Fibroblast of villous mesenchyme (primary cell): ENCODE results near the gene OR52L1. TPM values are rescaled to one million over a fixed set of nuclear protein-coding genes. Genes with fewer than 3 reads are reported as not detected.

Experiments used
- DNase-seq: peaks from one replicate; pipeline ENCODE4 v3.0.0-alpha.2; 2010; ENCODE audit warnings: low read depth
- H3K4me3 ChIP-seq: 2 replicates; pipeline ENCODE4 v1.5.1; 2011; ENCODE audit warnings: low read depth, mild to moderate bottlenecking, low read length
- small RNA-seq: library from RNA; depleted of rRNA; stranded (forward); fragments of <200 nt; gene quantifications from one replicate; pipeline ENCODE3, GENCODE V24; 2012
- total RNA-seq: library from RNA; depleted of rRNA; stranded (reverse); fragments of >200 nt; gene quantifications from 2 replicates; pipeline ENCODE4 v1.2.3, GENCODE V29; 2012
- TF ChIP-seq, protein P1 (sequence below): IDR thresholded peaks from 2 replicates; pipeline ENCODE4 v1.5.1; 2012; ENCODE audit warnings: low read depth, mild to moderate bottlenecking, low read length; ENCODE audit not compliant: insufficient read depth

OR52L1 gene
- total RNA-seq, 1 donor, result not detected

DNA sequence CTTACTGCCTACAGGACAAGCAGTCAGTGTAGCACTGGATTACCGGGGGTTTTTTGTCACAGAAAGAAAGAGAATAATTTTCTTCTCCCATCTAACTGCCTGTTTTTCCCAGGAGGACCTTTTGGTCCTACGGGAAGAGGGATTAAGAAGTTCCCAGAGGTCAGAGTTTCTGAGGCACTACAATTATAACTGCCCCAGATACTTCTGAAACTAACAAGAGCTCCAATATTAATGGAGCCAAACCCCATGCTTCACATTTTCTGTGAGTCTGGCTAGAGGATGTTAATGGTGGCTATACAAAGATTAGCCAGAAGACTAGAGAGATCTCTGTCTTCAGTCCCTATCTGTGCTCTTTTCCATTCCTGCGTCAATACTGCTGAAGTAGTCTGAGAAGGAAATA lies 44.8 kb downstream of the OR52L1 start, which contains the start of gene OR56A3:
TSS of gene OR56A3 (plus strand) at position 301 of the 400 bp plus-strand sequence. CDS start 5,096 bp downstream, outside the sequence.
- TF ChIP-seq, protein P1, sequence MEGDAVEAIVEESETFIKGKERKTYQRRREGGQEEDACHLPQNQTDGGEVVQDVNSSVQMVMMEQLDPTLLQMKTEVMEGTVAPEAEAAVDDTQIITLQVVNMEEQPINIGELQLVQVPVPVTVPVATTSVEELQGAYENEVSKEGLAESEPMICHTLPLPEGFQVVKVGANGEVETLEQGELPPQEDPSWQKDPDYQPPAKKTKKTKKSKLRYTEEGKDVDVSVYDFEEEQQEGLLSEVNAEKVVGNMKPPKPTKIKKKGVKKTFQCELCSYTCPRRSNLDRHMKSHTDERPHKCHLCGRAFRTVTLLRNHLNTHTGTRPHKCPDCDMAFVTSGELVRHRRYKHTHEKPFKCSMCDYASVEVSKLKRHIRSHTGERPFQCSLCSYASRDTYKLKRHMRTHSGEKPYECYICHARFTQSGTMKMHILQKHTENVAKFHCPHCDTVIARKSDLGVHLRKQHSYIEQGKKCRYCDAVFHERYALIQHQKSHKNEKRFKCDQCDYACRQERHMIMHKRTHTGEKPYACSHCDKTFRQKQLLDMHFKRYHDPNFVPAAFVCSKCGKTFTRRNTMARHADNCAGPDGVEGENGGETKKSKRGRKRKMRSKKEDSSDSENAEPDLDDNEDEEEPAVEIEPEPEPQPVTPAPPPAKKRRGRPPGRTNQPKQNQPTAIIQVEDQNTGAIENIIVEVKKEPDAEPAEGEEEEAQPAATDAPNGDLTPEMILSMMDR, result no peak
- no peak for DNase-seq
- no peak within 1 kb of the TSS for H3K4me3 ChIP-seq

- no peak overlapping the region for H3K4me3 ChIP-seq
- TF ChIP-seq, protein P1, result no peak
- DNase-seq, result no peak
Measured at GRCh38 chr11:5940748-5941147, 46.0 kb downstream of the OR52L1 start.

DNA sequence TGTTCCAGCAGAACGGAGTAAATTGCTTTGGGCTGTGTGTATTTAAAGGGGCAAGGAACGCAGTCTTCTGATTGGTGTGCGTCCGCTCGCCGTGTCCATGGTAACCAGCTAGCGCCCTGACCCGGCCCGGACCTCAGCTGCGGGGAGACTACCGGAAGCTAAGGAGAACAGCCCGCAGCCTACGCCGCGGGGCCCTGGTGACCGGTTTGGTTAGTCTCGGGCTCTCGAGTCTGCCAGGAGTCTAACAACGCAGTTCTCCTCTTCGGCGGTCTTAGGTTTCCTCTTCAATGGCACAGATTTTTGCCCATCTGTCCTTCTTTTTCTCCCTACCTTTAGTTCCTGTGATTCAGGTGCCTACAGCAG lies 48.2 kb downstream of the OR52L1 start:
- TF ChIP-seq, protein P1, result no peak
- H3K4me3 ChIP-seq, result no peak overlapping the region
- DNase-seq, result no peak

DNA sequence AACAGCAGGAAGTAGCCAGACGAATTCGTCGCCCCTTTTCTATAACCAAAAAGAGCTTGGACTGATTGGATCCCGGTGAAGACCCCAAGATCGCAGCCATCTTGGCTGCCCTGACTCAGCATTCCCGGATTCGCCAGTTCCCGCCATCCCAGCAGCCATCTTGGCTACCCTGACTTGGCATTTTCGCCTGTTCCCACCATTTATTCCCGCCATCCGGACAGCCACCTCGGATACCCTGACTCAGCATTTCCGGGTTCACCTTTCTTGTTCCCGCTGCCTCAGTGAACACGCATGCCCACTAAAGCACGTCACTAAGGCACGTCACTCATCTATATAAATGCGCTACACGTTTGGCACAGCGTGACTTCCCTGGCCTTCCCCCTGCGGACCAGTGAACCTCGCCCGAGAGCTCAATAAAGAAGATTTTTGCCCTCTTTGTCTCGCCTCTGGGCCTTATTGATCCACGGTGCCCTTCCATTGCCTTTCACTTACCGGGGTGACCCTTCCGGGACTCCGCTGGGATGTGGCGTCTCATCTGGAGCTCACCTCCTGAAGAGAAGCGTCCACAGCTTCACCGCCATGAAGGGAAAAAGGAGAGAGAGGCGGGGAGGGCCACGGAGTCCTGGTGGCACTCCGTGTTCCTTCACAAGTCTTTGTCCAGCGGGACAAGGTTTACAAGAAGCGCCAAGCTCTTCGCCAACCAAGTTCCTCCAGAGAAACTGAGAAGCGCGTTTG lies 48.8 kb downstream of the OR52L1 start:
- H3K4me3 ChIP-seq, result no peak overlapping the region
- TF ChIP-seq, protein P1, result no peak
- DNase-seq, result no peak

Small RNAs within 50 kb of the gene (small RNA-seq; reads per million reads assigned to genes)
- not detected for gene RNA5SP329

Other genes starting within 250 kb of the OR52L1 start
- gene OR52N4, start 232.7 kb downstream of the OR52L1 start, total RNA-seq, result not detected in 2 replicates
- under 0.01 TPM in 1 of 2 replicates, not detected in the other for gene OR52N5, start 203.6 kb downstream of the OR52L1 start, total RNA-seq
- gene OR52N1, start 195.7 kb downstream of the OR52L1 start, total RNA-seq, result under 0.01 TPM in 1 of 2 replicates, not detected in the other
- gene OR52N2, start 178.1 kb downstream of the OR52L1 start, total RNA-seq, result not detected in 2 replicates
- 0.43 TPM in 1 of 2 replicates, not detected in the other for gene OR52E6, start 145.1 kb downstream of the OR52L1 start, total RNA-seq
- gene OR52E8, start 129.3 kb downstream of the OR52L1 start, total RNA-seq, result not detected in 2 replicates
- gene OR52E4, start 106.4 kb downstream of the OR52L1 start, total RNA-seq, result not detected in 2 replicates
- gene OR52E5, start 93.8 kb downstream of the OR52L1 start, total RNA-seq, result not detected in 2 replicates
- gene OR56A3, start 44.7 kb downstream of the OR52L1 start, total RNA-seq, result not detected in 2 replicates
- not detected in 2 replicates for gene OR56A5, start 18.5 kb downstream of the OR52L1 start, total RNA-seq
- gene OR56A4, start 20.0 kb upstream of the OR52L1 start, total RNA-seq, result not detected in 2 replicates
- under 0.01 TPM in 2 replicates for gene OR56A1, start 43.8 kb upstream of the OR52L1 start, total RNA-seq
- gene OR56B4, start 120.7 kb upstream of the OR52L1 start, total RNA-seq, result not detected in 2 replicates
- gene OR52B2, start 183.3 kb upstream of the OR52L1 start, total RNA-seq, result not detected in 2 replicates
- gene OR52W1, start 212.2 kb upstream of the OR52L1 start, total RNA-seq, result not detected in 2 replicates
- gene C11orf42, start 218.6 kb upstream of the OR52L1 start, total RNA-seq, result under 0.01 TPM in 1 of 2 replicates, not detected in the other
- 13.5 and 15.1 TPM in 2 replicates for gene FHIP1B, start 247.7 kb upstream of the OR52L1 start, total RNA-seq